GM12875 (cell line): ENCODE results near the gene TIMM8B.
A peak's percentile ranks its signal among the peaks of the same experiment; 100 is the strongest.

ENCODE experiments used
- H3K4me3 ChIP-seq: one replicate; pipeline ENCODE4 v1.5.1; 2011; ENCODE audit warnings: low read depth, low read length, control low read depth
- TF ChIP-seq, protein P1 (sequence below): IDR thresholded peaks from 2 replicates; pipeline ENCODE4 v1.5.1; 2011; ENCODE audit warnings: low read depth, mild to moderate bottlenecking, control low read depth, inconsistent platforms, low read length, moderate library complexity, borderline replicate concordance; ENCODE audit not compliant: insufficient read depth

The TIMM8B gene, protein sequence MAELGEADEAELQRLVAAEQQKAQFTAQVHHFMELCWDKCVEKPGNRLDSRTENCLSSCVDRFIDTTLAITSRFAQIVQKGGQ

DNA sequence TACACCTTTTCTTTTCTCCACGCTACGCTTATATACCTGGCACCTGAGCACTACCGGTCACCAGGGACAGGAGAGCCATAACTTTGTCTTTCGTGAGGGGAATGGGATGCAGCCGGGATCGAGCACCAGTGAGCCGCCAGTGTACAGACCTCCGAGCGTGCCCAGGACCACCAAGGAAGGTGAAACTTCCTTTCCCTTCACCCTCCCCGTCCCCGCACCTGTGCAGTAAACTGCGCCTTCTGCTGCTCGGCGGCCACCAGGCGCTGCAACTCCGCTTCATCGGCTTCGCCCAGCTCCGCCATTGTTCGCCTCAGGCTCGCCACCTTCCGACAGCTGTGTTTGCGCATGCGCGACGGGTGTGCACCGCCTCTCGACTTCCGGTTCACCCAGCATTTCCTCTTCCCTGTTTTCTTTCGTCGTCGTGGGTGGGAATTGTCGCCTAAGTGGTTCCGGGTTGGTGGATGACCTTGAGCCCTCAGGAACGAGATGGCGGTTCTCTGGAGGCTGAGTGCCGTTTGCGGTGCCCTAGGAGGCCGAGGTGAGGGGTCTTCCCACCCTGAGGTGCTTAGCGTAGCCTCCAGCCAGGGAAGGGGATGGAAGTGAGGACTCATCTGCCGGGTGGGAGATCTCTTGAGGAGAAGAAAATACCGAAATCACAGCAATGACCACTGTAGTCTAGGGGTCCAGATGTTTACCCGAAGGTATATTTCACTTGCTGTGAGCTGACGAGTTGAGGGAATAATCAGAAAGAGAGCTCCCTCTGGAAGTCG is at the start of gene TIMM8B, which contains the start of gene SDHD:
TIMM8B (minus strand) TSS at position 335 of the 770 bp plus-strand sequence; CDS start at position 302, 33 bp downstream.
SDHD (plus strand) TSS at position 452 of the 770 bp plus-strand sequence; CDS start at position 487, 35 bp downstream.
- TF ChIP-seq, protein P1, sequence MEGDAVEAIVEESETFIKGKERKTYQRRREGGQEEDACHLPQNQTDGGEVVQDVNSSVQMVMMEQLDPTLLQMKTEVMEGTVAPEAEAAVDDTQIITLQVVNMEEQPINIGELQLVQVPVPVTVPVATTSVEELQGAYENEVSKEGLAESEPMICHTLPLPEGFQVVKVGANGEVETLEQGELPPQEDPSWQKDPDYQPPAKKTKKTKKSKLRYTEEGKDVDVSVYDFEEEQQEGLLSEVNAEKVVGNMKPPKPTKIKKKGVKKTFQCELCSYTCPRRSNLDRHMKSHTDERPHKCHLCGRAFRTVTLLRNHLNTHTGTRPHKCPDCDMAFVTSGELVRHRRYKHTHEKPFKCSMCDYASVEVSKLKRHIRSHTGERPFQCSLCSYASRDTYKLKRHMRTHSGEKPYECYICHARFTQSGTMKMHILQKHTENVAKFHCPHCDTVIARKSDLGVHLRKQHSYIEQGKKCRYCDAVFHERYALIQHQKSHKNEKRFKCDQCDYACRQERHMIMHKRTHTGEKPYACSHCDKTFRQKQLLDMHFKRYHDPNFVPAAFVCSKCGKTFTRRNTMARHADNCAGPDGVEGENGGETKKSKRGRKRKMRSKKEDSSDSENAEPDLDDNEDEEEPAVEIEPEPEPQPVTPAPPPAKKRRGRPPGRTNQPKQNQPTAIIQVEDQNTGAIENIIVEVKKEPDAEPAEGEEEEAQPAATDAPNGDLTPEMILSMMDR, result peak; percentile 39; the same call in 1 of the 2 replicates
- peak within 1 kb of the TSS; percentile 94 for H3K4me3 ChIP-seq

DNA sequence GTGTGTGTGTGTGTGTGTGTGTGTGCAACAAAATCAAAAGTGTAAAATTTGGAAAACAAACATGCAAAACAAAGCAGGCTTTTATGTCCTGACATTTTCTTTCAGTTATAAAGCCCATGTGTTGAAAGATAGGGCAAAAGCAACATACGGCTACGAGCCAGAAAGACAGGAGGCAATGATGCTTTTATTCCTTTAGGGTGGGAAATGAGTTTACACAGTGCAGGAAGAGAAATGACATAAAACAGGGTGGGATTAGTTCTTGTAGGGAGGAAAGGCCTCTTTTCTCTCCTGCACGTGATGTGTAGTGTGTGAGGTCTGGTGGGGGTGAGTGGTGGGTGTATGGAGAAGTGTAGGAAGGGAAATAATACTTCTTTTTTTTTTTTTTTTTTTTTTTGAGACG is 47.9 kb upstream of the TIMM8B start:
- TF ChIP-seq, protein P1, result no peak
- no peak overlapping the region for H3K4me3 ChIP-seq

DNA sequence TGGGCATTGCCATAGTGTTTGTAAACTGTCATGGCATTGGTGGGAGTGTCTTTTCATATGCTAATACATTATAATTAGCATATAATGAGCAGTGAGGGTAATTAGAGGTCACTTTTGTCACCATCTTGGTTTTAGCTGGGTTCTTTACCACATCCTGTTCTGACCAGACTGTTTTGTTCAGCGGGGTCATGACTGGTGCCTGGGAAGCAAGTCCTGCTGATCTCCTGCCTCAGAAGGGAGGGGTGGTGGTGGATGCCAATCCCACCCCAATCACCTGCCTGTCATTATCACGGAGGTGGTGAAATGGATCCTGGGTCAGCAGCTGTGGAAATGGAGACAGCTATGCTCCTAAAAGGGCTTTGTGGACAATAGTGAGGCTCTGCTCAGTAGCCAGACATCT is 46.2 kb upstream of the TIMM8B start:
- no peak overlapping the region for H3K4me3 ChIP-seq
- TF ChIP-seq, protein P1, result no peak

DNA sequence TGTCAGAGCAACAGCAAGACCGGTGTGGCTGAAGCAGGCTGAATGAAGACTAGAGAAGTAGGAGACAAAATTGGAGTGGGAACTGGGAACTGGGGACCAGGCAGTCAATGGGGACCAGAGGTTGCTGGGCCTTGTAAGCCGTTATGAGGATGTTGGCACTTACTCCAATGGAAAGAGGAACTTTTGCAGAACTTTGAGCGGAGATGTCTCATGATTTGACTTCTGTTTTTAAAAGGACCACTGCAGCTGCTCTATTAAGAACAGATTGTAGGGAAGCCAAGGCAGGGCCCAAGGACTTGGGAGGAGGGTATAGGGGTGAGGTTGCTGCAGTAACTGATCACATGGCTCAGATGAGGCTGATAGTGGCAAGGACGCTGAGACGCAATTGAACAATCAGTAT is 43.1 kb upstream of the TIMM8B start:
- H3K4me3 ChIP-seq, result no peak overlapping the region
- TF ChIP-seq, protein P1, result no peak

DNA sequence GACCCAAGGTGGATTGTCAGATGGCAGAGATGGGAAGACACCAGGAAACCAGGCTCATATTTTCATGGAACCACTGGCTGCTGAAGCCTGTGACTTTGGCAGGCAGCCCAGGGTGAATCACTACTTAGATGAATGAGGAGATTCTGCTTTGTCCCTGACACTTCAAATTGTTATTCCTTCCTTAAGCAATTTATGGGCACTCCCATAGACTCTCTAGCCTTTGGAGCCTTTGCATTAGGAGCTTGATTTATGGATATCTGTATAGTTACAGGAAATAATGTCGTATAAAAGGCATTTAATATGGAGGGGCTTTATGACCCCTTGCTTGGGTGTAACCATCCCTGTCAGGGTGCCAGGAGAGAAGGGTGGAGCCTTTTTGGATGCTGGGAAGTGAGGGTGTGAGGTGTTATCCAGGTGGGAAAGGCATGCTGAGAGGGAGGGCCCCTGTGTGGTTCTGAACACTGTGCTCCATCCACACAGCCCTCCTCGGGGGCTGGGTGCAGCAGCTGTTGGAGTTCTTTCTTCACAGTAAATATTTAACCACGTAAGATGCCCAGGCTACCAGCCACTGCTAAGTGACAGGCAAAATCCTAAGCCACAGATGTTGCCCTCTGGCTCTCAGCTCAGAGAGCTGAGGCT is 42.0 kb upstream of the TIMM8B start:
- no peak overlapping the region for H3K4me3 ChIP-seq
- TF ChIP-seq, protein P1, result no peak

DNA sequence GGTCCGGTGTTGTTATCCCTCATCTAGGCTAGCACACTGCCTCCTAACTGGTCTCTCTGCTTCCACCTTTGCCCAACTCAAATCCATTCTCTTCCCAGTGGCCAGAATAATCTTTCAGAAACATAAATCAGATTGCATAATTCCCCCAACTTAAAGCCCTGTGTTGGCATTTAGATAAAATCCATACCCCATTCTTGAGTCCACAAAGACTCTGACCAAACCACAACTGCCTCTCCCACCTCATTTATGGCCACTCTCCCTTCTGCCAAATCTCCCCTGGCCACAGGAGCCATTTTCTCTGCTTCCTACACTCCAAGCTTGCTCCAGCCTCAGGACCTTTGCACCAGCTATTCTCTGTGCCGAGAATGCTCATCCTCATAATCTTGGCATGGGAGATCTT is 40.5 kb upstream of the TIMM8B start:
- TF ChIP-seq, protein P1, result no peak
- H3K4me3 ChIP-seq, result no peak overlapping the region

DNA sequence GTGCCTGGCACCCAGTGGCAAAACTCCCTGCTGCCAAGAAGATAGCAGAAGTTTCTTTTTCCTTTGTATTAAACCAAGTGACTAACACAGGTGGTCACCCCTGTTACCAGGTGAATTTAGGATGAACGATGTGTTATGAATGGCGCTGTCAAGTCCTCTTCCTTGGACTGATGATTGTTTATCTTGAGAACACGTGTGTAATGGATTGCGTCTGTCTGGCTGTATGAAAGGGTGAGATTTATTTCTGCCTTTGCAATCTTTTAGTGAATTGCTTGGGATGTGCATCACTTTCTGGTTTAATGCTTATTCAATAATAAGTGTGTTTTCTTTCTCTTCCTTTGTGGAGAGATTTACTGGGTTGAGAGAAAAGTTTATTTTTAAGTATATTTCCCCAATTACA is 36.6 kb upstream of the TIMM8B start:
- no peak overlapping the region for H3K4me3 ChIP-seq
- TF ChIP-seq, protein P1, result no peak
